Activated CD8-positive, alpha-beta memory T cell treated with anti-CD3 and anti-CD28 coated beads, Interleukin-2, amount 50 U/mL, for 24 hours (primary cell): ENCODE data around the gene CYS1.
"Not testable (repeated sequence)": the region's sequence is repeated elsewhere in the genome, so short reads cannot be mapped to it uniquely, and the experiment has no call there.

ENCODE experiments used
- DNase-seq: peaks from one replicate; pipeline ENCODE4 v3.0.0-alpha.2; 2020; ENCODE audit errors: extremely low read depth

CYS1 gene

DNA sequence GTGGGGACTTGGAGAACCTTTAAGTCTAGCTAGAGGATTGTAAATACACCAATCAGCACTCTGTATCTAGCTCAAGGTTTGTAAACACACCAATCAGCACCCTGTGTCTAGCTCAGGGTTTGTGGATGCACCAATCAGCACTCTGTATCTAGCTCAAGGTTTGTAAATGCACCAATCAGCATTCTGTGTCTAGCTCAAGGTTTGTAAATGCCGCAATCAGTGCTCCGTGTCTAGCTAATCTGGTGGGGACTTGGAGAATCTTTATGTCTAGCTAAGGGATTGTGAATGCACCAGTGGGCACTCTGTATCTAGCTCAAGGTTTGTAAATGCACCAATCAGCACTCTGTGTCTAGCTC lies 11.7 kb upstream of the CYS1 start:
- not testable (repeated sequence) for DNase-seq

DNA sequence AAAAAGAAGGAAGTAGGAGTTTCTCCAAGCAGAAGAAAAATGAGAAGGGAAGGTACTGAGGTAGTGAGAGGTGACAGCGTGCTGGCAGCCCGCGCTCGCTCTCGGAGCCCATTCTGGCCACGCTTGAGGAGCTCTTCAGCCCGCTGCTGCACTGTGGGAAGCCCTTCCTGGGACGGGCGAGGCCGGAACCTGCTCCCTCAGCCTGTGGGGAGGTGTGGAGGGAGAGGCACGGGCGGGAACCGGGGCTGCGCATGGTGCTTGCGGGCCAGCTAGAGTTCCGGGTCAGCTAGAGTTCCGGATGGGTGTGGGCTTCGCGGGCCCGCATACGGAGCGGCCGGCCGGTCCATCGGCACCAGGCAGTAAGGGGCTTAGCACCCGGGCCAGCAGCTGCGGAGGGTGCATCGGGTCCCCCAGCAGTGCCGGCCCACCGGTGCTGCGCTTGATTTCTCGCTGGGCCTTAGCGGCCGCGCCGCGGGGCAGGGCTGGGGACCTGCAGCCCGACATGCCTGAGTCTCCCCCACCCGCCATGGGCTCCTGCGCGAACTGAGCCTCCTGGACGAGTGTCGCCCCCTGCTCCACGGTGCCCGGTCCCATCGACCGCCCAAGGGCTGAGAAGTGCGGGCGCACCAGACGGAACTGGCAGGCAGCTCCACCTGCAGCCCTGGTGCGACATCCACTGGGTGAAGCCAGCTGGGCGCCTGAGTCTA lies 11.1 kb upstream of the CYS1 start:
- no peak for DNase-seq

- no peak for DNase-seq
These were observed 9.5 kb upstream of the CYS1 start for GRCh38 chr2:10089565-10090190.

GRCh38 chr2:10087360-10087759 lies 7.1 kb upstream of the CYS1 start:
- DNase-seq, result no peak

DNA sequence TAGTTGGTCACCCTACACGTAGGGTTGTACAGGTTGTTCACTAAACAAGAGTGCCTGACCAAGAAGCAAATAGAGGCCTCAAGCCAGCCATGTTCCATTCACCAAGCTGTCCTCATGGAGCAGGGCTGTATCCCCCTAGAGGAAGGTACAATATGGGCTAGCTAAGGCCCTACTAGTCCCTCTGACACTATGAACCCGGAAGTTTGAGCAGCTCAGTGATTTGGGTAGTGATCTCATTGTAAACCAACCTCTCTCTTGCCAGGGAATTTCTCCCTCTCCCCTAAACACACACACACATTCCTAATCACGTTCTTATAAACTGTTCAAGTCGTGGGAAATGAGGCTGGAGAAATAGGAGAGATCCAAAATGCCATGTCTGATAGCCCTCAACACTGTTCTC lies 6.7 kb upstream of the CYS1 start:
- DNase-seq, result no peak

DNA sequence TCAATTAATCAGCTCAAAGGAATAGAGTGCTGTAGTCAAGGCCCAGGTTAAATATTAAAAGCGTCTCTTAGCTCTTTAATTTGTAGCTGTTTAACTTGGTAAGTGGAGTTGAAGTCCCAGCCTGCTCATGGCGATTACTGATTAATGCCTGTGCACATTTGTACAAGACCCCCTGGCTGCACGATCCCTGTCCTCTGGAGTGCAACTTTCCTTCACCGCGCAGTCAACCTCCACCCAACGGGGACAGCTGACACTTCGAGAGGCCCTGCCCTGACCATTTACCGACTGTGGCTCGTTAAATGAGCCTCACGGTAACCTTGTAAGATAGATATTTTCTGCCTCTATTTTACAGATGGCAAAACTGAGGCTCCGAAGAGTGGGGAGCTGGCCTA lies 5.5 kb upstream of the CYS1 start:
- no peak for DNase-seq

DNA sequence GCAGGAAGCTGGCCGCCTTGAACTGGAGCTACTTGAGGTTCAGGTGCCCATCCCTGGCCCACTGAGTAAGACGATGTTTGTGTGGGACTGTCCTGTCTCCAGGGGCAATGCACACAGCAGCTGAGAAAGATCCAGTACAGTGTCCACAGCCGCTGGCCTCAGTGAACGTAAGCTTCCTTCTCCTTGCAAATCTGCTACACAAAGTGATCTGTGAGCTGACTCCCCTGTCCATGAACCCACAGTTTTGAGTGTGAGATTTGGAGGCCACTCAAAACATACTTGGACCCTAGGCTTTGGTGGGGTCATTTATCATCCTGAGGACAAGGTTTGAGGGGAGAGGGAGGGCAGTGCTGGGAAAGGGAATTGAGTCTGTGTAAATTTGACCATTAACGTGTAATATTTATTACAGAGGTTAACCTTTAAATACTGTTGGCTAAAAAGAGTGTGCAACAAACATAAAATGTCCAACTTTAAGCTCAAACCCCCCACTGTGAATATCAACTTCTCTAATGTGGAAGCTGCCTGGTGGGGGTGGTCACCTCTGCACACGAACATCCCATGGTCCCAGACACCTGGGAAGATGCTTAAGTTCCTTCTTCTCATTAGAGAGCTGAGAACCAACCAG lies 4.9 kb upstream of the CYS1 start:
- no peak for DNase-seq

DNA sequence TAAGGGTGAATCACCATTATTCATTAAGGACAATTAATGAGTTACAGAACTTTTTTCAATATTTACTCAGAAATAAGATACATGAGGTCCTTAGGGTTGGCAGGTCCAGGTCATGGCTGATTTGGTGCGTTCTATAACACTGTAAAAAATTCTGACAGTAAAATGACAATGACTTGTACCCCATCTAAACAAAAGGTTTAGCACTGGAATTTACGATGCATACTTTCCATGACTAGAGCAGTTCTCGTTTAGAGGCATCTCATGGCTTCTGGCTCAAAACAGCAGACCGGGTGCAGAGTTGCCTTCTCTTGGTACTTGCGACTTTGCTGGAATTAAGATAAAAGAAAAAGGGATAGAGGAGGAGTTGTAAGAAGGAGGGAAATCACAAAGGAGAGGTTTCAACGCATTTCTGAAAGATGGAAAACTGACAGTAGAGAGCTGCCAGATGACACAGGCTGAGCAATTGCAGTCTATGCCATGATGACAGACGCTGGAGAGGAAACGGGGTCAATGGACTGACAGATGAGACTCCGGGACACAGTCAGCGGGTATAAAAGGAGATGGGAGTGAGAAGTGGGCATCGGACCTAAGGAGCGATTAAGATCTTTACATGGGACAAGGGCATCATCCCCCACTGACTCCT lies 4.1 kb upstream of the CYS1 start:
- no peak for DNase-seq

DNA sequence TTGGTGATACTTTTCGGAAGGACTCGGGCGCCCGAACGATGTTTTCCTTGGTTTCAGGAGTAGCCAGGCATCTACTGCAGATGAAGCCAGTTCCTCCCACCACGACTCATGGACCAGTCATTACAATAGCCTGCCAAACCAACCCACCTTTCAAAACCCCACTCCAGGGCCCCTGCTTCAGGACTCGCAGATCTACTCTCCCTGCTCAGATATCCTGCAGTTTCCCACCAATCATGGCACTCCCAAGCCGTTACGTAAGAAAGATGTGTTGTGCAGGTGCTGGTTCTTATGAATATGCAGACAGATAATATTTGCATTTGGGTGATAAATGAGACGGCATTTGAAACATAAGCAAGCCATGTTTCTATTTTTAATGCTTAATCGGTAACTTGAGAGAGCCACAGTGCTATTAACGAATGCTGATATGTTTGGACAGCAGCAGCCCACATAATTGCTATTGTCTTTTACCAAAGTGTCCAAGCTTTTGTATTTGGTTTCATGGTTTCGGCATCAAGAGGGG lies 3.5 kb upstream of the CYS1 start:
- no peak for DNase-seq

GRCh38 chr2:10083046-10083445 lies 2.8 kb upstream of the CYS1 start:
- DNase-seq, result no peak

GRCh38 chr2:10080536-10081304 lies 509 bp upstream of the CYS1 start:
- DNase-seq, result no peak

DNA sequence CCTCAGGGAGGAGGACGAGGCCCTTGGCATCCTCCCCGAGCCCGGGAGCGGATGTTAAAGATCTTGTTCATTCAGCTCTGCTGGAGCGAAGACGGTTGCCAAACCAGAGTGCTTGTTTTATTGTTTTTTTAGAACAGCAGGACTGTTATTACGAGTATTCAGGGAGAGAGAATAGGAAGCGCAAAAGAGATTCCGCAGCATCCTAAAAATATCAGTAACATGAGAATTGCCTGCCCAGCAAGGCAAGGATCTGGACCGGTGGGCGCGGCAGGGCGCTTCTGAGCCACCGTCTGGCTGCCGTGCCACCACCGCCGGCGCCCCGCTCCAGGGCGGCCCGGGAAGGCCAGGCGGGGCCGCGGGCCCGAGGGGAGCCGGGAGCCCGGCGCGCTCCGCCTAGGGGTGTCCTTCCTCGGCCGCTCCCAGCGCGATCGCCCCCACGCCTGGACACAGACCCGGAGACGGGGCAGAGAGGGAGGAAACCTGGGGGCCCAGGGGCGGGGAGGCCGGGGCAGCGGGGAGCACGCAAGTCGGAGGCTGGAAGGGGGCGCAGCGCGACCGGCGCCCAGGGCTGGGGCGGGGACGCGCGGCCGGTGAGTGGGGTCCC lies 843 bp downstream of the CYS1 start:
- DNase-seq, result no peak

DNA sequence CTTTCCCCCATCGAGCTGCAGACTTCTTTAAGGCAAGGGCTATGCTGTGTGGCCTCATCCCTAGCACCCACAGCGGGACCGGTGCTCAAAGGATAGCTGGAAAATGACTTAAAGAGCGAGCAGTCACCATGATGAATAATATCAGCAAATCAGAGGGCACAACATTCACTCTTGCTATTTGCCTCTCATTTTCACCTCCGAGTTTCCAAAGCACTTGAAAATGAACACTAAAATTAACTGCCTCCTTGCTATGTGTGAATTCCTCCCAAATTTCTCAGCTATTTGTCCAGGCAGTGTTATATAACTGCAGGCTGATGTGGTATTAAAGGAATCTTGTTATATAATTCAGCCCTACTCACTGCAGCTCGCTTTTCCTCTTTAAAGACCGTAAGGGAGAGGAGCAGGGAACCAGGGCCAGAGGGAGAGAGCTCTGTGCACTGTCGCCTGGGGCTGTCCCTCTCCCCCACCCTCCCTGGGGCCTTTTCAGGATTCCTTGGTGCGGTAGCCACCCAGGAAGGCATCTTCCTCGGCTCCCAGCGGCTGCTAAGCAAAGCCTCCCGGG lies 1.4 kb downstream of the CYS1 start:
- no peak for DNase-seq

- DNase-seq, result no peak
These were observed 2.2 kb downstream of the CYS1 start for GRCh38 chr2:10078001-10078400.

- DNase-seq, result no peak
These were observed 3.2 kb downstream of the CYS1 start for GRCh38 chr2:10076988-10077527.

DNA sequence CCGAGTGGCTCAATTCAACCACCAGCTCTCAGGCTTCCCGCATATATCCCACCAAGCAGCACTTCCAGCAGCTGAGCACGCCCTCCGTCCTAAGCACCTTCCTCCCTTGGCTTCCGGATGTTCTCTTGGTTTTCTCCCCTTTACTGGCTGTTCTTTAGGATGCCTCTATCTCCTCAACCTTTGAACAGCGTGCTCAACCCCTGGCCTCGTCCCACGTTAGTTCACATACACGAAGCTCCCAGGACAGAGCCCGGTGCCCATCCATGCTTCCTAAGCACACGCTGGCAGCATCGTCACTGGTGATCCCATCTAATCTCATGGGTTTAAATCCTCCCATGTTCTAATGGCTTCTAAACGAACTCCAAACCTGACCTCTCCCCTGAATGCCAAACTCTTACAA lies 3.7 kb downstream of the CYS1 start:
- no peak for DNase-seq

- no peak for DNase-seq
These were observed 4.5 kb downstream of the CYS1 start for GRCh38 chr2:10075571-10076209.

DNA sequence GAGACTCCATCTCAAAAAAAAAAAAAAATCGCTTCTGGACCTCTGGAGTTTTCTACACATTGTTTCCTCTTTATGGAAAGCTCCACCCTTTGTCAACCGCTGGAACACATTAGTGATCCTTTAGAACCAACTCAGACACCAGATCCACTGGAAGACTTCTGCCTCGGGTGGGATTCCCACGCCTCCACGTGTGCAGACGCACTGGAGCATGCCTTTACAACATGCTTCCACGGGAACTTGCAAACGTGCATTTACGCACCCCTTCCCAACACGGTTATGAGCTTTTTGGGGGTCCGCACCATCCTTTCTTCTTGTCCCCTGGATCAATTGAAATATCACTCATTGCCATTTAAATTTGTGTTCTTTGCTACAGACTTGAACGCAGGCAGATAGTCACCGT lies 5.1 kb downstream of the CYS1 start:
- no peak for DNase-seq

- no peak for DNase-seq
These were observed 6.5 kb downstream of the CYS1 start for GRCh38 chr2:10073706-10074105.
